KBM-7 (cell line): ENCODE results near the gene LARP4B.

Experiments
- DNase-seq: peaks from one replicate; pipeline ENCODE4 v3.0.0-alpha.2; 2015
- in situ Hi-C: fragments of 300-500 bp; cut with MboI; formaldehyde crosslinking; loops from 2 replicates; pipeline ENCODE4 v1.14.3; 2020; ENCODE audit warnings: low sequenced_read_pairs, low pct_unique_long_range_greater_than_20kb, mixed read lengths

The LARP4B gene

GRCh38 chr10:816958-817357, 114.5 kb downstream of the LARP4B start:
- DNase-seq: no peak
- in situ Hi-C loops: no loop called here

DNA sequence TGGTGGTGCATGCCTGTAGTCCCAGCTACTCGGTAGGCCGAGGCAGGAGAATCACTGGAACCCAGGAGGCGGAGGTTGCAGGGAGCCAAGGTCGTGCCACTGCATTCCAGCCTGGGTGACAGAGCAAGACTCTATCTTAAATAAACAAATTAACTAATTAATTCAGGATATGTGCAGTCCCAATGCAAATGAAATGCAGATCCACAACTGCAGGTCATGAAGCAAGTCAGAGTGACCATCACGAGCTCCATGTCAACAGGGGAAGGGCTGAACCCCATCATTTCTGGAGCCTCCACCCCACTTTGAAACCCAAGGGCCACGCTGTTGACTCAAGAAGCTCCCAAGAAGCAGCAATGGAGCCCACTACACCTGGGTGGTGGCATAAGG, 115.4 kb downstream of the LARP4B start:
- in situ Hi-C loops: no loop called here
- no peak for DNase-seq

DNA sequence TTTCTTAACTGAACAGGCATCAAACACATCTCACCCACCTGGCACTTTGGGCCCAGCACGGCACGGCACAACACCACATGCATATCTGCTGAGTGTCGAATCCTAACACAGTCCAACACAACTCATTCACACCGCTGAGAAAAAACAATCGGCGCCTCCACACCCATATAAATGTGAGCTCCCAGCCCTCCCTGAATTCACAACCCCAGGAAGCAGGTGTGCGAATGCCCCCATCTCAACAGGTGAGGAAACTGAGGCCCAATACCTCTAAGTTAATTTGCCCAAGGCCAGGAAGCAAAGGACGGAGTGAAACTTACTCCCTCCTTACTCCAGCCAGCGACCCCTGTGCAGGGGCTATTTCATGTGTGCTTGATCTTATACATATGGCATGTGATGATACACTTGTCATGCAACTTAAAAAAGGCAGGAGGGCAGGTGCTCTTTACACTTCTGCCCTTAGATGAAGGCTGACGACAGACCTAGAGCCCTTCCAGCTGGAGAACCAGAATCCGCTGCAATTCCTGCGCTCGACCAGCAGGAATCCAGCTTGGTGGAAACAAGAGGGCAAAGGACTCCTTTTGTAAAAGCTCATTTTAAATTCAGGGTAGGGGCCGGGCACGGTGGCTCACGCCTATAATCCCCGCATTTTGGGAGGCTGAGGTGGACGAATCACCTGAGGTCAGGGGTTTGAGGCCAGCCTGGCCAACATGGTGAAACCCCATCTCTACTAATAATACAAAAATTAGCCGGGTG, 116.0 kb downstream of the LARP4B start:
- in situ Hi-C loops: no loop called here
- no peak for DNase-seq

GRCh38 chr10:814536-815302, 116.8 kb downstream of the LARP4B start:
- no peak for DNase-seq
- in situ Hi-C loops: no loop called here

- no peak for DNase-seq
- in situ Hi-C loops: no loop called here
These were observed 118.2 kb downstream of the LARP4B start for GRCh38 chr10:813286-813685.

GRCh38 chr10:812787-813186, 118.7 kb downstream of the LARP4B start:
- in situ Hi-C loops: no loop called here
- no peak for DNase-seq

DNA sequence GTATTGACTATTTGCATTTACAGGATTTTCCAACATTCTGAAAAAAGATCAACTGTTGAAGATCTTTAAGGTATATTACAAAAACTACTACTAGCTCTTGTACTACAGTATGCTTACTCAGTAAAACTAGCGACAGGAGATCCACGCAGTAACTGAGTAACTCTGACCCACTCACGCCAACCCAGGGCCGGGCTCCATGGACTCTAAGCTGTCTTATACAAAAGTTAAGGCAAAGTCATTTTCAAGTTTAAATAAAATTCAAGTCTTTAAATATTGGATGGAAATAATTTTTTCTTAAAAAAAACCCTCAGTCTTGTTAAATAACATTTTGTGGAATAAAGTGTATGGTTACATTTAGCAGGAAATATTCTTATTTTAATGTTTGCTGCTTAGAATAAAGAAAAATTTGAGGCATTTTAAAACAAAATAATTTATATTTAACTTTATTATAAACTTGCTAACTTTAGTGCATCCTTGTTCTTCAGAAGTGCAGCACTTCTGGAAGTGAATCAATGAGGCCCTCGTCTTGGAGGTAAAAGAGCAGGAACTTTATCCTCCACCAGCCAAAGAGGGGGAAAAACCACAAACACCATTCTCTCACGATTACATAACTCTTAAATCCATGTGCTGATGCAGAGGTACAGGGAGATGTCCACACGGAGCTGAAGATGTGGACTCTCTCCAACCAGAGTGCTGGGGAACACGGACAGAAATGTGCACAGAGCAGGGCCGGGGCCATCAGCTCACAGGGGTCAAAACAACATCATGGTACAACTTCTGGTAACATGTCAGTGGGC, 119.9 kb downstream of the LARP4B start:
- in situ Hi-C loops: no loop called here
- DNase-seq: no peak

DNA sequence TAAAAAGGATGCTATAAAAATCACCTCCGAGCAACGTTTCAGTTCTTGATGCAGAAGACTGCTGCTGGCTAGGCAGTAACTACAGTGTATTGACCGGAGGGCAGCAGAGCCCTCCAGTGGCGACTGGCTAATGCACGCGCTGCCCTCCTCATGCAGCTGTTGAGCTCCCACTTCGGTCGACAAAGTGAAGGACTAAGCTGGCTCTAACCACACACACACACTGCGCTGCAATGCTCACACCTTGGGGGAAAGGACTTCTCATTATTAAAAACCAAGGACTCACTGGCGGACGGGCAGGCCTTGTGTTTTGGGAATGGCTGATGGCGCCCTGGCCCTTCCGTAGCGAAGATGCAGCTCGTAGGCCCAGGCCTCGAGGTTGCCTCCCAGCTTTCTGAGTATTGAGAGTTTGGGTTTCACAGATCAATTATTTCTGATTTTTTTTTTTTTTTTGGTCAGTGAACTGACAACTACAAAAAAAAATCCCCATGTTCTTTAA, 121.1 kb downstream of the LARP4B start:
- DNase-seq: no peak
- in situ Hi-C loops: no loop called here

DNA sequence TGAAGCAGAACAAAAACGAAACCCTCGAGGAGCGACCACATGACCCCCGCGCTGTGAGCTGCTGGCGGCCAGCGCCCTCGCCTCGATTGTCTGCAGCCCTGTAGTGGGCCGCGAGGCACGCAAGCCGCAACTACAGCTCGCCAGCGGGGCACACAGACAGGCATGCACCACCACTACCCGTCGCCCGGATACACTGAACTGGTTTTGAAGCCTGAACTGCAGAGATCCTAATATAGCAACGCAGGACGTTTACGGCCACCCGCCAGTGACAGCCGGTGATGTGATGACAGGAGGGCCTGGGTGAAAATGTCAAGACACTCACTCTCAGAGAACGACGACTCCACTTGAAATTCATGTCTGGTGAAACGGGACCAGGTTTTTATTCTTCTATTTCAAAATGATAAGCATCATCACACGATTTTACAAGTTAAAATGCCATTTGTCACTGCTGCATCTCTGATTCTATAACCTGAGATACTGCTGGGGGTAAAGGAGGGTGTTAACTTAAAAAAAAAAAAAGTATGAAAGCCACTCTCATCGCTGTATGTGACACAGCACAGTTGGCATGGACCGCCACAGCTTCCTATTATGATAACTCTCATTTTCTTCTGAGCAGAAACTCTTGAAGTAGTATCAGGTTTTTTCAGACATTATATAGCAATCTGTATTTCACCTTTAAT, 121.7 kb downstream of the LARP4B start:
- in situ Hi-C loops: no loop called here

DNA sequence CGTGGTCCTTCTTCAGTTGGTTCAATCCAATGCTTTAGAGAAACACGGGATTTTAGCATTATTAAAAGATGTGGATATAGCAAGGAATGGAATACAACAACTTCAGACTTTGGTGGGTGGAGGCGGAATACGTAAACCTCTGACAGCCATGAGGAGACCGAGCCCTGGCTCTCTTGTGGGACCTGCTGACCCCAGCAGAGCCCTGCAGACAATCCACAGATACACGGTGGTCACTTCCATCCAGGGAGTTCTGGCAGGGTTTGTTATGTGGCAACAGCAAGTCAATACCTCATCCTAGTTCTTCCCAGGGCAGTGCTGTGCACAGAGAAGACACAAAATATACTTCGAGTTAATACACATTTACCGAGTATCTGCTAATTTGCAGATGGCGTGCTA, 123.5 kb downstream of the LARP4B start:
- in situ Hi-C loops: no loop called here
- DNase-seq: no peak

More for the DNA sequence above, 121.7 kb downstream of the LARP4B start:
- no peak for DNase-seq

DNA sequence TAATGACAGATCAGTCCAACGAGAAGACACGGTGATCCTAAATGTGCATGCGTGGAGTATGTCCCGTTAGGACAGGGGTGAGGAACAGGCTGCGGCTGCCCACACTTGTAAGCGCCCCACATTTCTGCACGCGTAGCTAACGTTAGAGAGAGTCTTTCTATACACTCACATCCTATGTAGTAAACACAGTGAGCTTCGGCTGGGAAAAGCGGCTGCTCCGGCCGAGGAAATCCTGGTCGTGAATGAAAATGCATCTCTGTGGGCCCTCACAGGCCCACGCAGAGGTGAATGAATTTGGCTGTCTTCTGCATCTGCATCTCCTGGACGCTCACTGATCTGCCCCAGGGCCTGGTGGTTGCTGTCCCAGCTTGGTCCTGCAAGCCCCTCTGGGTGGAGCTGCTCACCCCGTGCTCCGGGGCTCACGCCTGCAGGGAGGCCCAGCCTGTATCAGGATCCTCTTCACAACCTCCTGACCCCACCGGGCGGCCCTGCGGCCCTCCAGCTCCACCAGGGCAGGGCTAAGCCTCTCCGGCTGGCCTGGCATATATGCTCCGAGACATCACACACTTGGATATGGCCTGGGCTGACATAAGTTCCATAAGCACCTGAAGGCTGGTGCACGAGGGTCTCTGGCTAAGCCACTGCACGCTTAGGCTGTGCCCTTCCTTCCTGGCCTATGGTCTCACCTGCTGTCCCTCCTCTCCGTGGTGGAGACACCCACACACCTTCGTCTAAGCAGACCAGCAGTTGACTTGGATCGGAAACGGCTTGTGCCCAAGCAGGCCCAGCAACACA, 124.1 kb downstream of the LARP4B start:
- no peak for DNase-seq
- in situ Hi-C loops: no loop called here

GRCh38 chr10:806451-807162, 124.9 kb downstream of the LARP4B start:
- in situ Hi-C loops: no loop called here
- DNase-seq: no peak

GRCh38 chr10:805620-806305, 125.7 kb downstream of the LARP4B start:
- no peak for DNase-seq
- in situ Hi-C loops: no loop called here

- in situ Hi-C loops: no loop called here
- no peak for DNase-seq
These were observed 126.5 kb downstream of the LARP4B start for GRCh38 chr10:804787-805619.

DNA sequence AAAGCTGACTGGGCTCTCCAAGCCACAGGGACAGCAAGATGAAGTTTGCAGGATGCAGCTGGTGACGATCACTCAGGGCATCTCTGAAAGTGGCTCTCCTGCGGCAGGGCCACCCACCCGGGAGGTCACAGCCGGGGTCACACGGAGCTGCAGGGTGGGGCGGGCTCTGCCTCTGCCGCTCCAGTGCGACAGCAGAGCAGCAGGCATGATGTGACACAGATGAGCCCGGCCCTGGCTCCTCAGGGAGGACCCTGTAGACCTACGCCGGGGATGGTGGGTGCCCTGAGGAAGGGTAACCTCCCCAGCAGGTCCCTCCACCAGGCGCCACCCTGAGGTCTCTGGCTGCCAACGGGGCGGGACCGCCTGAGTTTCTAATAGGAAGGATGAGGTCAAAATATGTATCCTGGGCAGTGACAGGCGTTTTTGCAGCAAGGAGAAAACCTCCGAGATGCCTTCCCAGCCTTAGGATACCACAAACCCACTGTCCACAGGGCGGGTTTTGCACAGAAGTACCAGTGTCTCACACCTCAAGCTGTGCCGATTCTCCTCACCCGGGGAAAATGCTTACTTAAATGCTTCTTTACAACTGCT, 127.2 kb downstream of the LARP4B start:
- DNase-seq: no peak

DNA sequence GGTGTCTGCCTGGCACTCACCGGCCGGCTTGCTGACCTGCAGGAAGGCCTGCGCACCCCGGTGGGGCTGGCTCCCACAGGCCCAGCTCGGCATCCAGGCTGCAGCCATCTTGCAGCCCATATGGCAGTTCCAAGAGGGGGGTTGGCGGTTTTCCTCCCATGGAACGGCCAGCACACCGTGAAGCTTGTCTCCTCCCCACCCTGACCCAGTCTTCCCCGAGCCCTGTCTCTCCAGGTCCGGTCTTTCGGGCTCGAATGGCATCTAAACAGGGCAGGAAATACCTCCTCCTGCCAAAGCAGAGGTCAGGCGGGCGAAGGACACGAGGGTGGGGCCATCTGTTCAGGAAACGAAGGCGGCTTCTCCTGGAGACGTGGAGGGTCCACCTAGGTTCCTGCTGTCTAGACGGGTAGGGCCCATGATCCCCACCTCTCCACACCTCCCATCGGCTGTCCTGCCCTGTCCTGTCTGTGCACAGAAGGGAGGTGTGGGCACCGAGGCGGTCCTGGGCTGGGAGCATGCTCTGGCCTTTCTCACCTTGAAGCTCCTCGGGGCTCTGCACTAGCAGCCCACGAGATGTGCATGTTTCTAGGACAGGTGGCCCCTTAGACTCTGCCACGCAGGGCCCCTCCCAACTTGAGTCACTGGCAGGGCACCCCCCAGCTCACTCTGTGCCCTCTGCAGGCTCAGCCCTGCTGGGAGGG, 128.3 kb downstream of the LARP4B start:
- DNase-seq: no peak
- in situ Hi-C loops: no loop called here

More for the DNA sequence above, 127.2 kb downstream of the LARP4B start:
- in situ Hi-C loops: no loop called here
